Retina (tissue), 1 donor: ENCODE data around the gene ACTA2.
A peak's percentile ranks its signal among the peaks of the same experiment; 100 is the strongest.

Source experiments
- DNase-seq: peaks from one replicate; pipeline ENCODE4 v3.0.0-alpha.2; 2016

ACTA2 gene

GRCh38 chr10:88980800-88981199 is 28.2 kb upstream of the ACTA2 start:
- no peak for DNase-seq

- DNase-seq = no peak
Measured at GRCh38 chr10:88980247-88980646, 27.7 kb upstream of the ACTA2 start.

GRCh38 chr10:88979603-88980002 is 27.0 kb upstream of the ACTA2 start:
- no peak for DNase-seq

- peak; percentile 34 for DNase-seq
Measured at GRCh38 chr10:88979153-88979562, 26.6 kb upstream of the ACTA2 start.

- DNase-seq = no peak
Measured at GRCh38 chr10:88978463-88978862, 25.9 kb upstream of the ACTA2 start.

- no peak for DNase-seq
Measured at GRCh38 chr10:88975377-88975720, 22.8 kb upstream of the ACTA2 start.

- DNase-seq = no peak
Measured at GRCh38 chr10:88974446-88975376, 22.1 kb upstream of the ACTA2 start.

GRCh38 chr10:88974012-88974411 is 21.4 kb upstream of the ACTA2 start:
- DNase-seq = no peak

- DNase-seq = no peak
Measured at GRCh38 chr10:88971221-88972061, 18.9 kb upstream of the ACTA2 start.

GRCh38 chr10:88968391-88968790 is 15.8 kb upstream of the ACTA2 start:
- no peak for DNase-seq

GRCh38 chr10:88966797-88967196 is 14.2 kb upstream of the ACTA2 start:
- no peak for DNase-seq

GRCh38 chr10:88964869-88965415 is 12.4 kb upstream of the ACTA2 start:
- DNase-seq = no peak

GRCh38 chr10:88964360-88964759 is 11.8 kb upstream of the ACTA2 start:
- no peak for DNase-seq

- DNase-seq = no peak
Measured at GRCh38 chr10:88963318-88963717, 10.7 kb upstream of the ACTA2 start.

- no peak for DNase-seq
Measured at GRCh38 chr10:88962336-88962735, 9.8 kb upstream of the ACTA2 start.

- no peak for DNase-seq
Measured at GRCh38 chr10:88961266-88961665, 8.7 kb upstream of the ACTA2 start.

GRCh38 chr10:88960802-88961201 is 8.2 kb upstream of the ACTA2 start:
- no peak for DNase-seq

- DNase-seq = no peak
Measured at GRCh38 chr10:88958721-88959120, 6.1 kb upstream of the ACTA2 start.

GRCh38 chr10:88957381-88957780 is 4.8 kb upstream of the ACTA2 start:
- no peak for DNase-seq

- no peak for DNase-seq
Measured at GRCh38 chr10:88954458-88955083, 2.0 kb upstream of the ACTA2 start.

- DNase-seq = no peak
Measured at GRCh38 chr10:88953662-88954061, 1.1 kb upstream of the ACTA2 start.

- no peak for DNase-seq
Measured at GRCh38 chr10:88949912-88950837, 2.4 kb downstream of the ACTA2 start.
